ENCODE results near the gene PARVG.

The PARVG gene

GRCh38 chr22:44133901-44134571 is 46.7 kb upstream of the PARVG start:
- Histone ChIP-seq H3K4me1 (peaks cover 7% of the 10 kb centered on the region; the same call in 1 of the 2 replicates), H3K27me3 (no peaks in the 10 kb centered on the region), H3K4me3 (ENCODE audit: low read depth, low read length) (no peak overlapping the region), H3K9me3 (peaks cover 8% of the 10 kb centered on the region; the same call in 1 of the 2 replicates), H3K36me3 (no peaks in the 10 kb centered on the region)
- no peak for DNase-seq
- TF ChIP-seq CTCF (IDR thresholded peaks at IDR 0.05; ENCODE audit: low read depth, low read length) = no peak

GRCh38 chr22:44136112-44136511 is 44.6 kb upstream of the PARVG start:
- DNase-seq = no peak
- no peaks in the 10 kb centered on the region for H3K27me3 ChIP-seq
- no peaks in the 10 kb centered on the region for H3K36me3 ChIP-seq
- peaks cover 8% of the 10 kb centered on the region; the same call in 1 of the 2 replicates for H3K9me3 ChIP-seq
- H3K4me1 ChIP-seq = no peaks in the 10 kb centered on the region
- H3K4me3 ChIP-seq (ENCODE audit: low read depth, low read length) = no peak overlapping the region
- TF ChIP-seq CTCF (IDR thresholded peaks at IDR 0.05; ENCODE audit: low read depth, low read length) = no peak

- Histone ChIP-seq H3K27me3 (no peaks in the 10 kb centered on the region), H3K36me3 (no peaks in the 10 kb centered on the region), H3K9me3 (peaks cover 8% of the 10 kb centered on the region; the same call in 1 of the 2 replicates), H3K4me3 (ENCODE audit: low read depth, low read length) (no peak overlapping the region), H3K4me1 (no peaks in the 10 kb centered on the region)
- no peak for TF ChIP-seq CTCF (IDR thresholded peaks at IDR 0.05; ENCODE audit: low read depth, low read length)
- no peak for DNase-seq
These were observed 43.9 kb upstream of the PARVG start for GRCh38 chr22:44136786-44137185.

DNA sequence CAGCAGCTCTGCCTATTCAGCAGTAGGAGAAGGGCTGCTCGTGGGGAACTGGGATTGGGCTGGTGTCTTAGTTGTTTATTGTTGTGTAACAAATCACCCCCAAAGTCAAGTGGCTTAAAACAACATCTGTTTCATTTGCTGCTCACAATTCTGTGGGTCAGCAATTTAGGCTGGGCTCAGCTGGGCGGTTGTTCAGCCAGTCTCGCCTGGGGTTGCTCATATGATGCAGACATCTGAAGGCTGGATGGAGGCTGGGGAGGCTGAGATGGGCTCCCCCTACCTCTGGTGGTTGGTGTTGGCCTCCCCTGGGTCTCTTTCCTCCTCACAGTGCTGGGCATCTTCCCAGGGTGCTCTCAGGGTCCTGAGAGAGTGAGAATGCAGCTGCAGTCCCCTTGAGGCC is 43.3 kb upstream of the PARVG start:
- no peak for DNase-seq

DNA sequence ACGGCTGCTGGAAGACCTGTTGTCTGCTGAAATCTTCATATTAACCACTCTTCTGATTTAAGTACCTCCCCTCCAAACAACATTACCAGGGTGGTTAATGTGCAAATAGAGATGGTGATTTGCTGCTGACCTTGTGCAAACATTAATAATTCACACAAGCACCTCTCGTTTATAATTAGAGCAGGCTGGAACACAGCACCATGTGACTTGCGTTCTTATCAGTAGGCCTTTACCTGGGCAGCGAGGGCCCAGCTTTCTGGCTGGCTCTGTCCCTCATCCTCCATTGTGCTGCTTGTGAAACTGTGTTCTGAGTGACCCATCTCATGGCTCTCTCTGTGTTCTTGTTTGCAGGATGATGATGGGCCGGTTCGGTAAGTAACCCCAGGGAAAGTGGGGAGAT is 41.0 kb upstream of the PARVG start:
- TF ChIP-seq CTCF (IDR thresholded peaks at IDR 0.05; ENCODE audit: low read depth, low read length) = no peak
- H3K4me3 ChIP-seq (ENCODE audit: low read depth, low read length) = no peak overlapping the region
- H3K9me3 ChIP-seq = peaks cover 8% of the 10 kb centered on the region; the same call in 1 of the 2 replicates
- H3K36me3 ChIP-seq = no peaks in the 10 kb centered on the region
- no peaks in the 10 kb centered on the region for H3K4me1 ChIP-seq
- H3K27me3 ChIP-seq = no peaks in the 10 kb centered on the region
- DNase-seq = no peak

More for the DNA sequence above, 43.3 kb upstream of the PARVG start:
- Histone ChIP-seq H3K9me3 (peaks cover 8% of the 10 kb centered on the region; the same call in 1 of the 2 replicates), H3K36me3 (no peaks in the 10 kb centered on the region), H3K4me3 (ENCODE audit: low read depth, low read length) (no peak overlapping the region), H3K27me3 (no peaks in the 10 kb centered on the region), H3K4me1 (no peaks in the 10 kb centered on the region)
- no peak for TF ChIP-seq CTCF (IDR thresholded peaks at IDR 0.05; ENCODE audit: low read depth, low read length)

GRCh38 chr22:44142421-44143104 is 38.2 kb upstream of the PARVG start:
- Histone ChIP-seq H3K4me1 (no peaks in the 10 kb centered on the region), H3K27me3 (no peaks in the 10 kb centered on the region), H3K4me3 (ENCODE audit: low read depth, low read length) (no peak overlapping the region), H3K36me3 (no peaks in the 10 kb centered on the region), H3K9me3 (peaks cover 4% of the 10 kb centered on the region; the same call in 1 of the 2 replicates)
- TF ChIP-seq CTCF (IDR thresholded peaks at IDR 0.05; ENCODE audit: low read depth, low read length) = no peak
- DNase-seq = no peak

Measured in BE2C (cell line).